ENCODE results near the gene PITX3. TPM values are rescaled to one million over a fixed set of nuclear protein-coding genes. Genes with fewer than 3 reads are reported as not detected.

Gene PITX3
- total RNA-seq, 4 donors from 2014 or later, result 0.30 TPM; not detected in 3

DNA sequence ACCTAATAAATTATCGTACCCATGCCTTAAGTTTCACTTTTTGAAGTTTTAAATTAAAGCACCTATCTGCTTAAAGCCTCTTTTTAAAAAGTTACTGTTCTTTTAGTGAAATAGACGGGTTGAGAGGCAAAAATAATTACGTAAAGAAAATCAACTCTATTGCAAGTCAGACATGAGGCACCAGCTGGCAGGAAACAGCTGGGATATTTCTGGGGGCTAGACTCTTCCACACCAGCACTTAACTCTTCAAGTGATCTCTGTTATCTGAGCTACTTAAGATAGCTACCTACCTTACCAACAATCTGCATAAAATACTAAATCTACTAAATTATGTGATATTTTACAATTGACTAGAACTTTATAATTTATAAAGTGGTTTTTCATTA lies 39.8 kb upstream of the PITX3 start:
- 7 to 8% methylated on average over 3 of the region's 3 CpGs for WGBS, 2 donors (ENCODE audit: low coverage in 1 of 2)
- peak overlapping the region in 3 of 4 donors; percentile 42 to 44 (median 42) for H3K27ac ChIP-seq
- no peaks in the 10 kb centered on the region for H3K9me3 ChIP-seq
- peaks cover 0 to 28% (median 8%) of the 10 kb centered on the region in 3 donors for H3K4me1 ChIP-seq
- peaks cover 0 to 12% of the 10 kb centered on the region in 2 donors for H3K36me3 ChIP-seq
- no peak for TF ChIP-seq POLR2AphosphoS5 (IDR thresholded peaks at IDR 0.05)
- TF ChIP-seq EP300 (IDR thresholded peaks at IDR 0.05), result no peak
- TF ChIP-seq, protein P1, sequence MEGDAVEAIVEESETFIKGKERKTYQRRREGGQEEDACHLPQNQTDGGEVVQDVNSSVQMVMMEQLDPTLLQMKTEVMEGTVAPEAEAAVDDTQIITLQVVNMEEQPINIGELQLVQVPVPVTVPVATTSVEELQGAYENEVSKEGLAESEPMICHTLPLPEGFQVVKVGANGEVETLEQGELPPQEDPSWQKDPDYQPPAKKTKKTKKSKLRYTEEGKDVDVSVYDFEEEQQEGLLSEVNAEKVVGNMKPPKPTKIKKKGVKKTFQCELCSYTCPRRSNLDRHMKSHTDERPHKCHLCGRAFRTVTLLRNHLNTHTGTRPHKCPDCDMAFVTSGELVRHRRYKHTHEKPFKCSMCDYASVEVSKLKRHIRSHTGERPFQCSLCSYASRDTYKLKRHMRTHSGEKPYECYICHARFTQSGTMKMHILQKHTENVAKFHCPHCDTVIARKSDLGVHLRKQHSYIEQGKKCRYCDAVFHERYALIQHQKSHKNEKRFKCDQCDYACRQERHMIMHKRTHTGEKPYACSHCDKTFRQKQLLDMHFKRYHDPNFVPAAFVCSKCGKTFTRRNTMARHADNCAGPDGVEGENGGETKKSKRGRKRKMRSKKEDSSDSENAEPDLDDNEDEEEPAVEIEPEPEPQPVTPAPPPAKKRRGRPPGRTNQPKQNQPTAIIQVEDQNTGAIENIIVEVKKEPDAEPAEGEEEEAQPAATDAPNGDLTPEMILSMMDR (IDR thresholded peaks at IDR 0.05), result no peak
- no peak for TF ChIP-seq POLR2A (IDR thresholded peaks at IDR 0.05)
- no peaks in the 10 kb centered on the region for H3K27me3 ChIP-seq
- peak overlapping the region in 1 of 2 donors; percentile 10 for H3K4me3 ChIP-seq
- ATAC-seq, result no peak

DNA sequence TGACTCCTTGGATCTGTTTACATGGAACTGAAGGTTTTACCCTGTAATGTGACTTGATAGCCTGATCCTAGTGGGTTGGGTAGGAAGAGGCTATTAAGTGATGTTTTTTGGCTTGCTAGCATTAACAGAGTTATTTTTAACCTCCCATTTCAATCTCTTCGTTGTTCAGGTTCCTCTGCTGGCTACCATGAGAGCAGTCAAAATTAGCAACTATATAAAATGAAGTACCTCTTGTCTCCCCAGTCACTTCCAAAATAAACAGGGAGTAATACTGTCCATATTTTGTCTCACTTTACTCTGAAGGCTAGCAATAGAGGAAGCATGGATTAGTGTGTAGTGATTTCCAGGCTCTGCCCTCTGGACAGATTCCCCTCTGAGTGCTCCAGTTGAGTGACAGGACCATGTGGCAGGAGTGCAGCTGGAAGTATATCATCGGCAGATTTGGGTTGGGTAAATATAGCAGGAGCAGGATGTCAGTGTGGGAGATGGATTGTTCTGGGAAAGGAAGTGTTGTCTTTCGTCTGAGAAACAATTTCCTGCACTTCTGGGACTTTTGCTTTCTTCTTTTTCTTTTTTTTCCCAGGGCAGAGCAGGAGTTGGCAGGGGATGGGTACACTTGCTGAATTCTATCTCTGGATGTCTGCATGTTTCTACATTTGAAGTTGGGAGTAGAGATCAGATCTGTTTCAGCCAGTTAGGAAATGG lies 39.2 kb upstream of the PITX3 start:
- Histone ChIP-seq H3K9me3 (no peaks in the 10 kb centered on the region), H3K36me3 (peaks cover 0 to 12% of the 10 kb centered on the region in 2 donors), H3K27ac (peak overlapping the region; percentile 42 to 44 (median 42)), H3K4me3 (peak overlapping the region in 1 of 2 donors; percentile 10), H3K4me1 (peaks cover 0 to 30% (median 8%) of the 10 kb centered on the region in 3 donors), H3K27me3 (no peaks in the 10 kb centered on the region)
- WGBS, 2 donors (ENCODE audit: low coverage in 1 of 2), result 0% methylated on average over 3 of the region's 3 CpGs
- TF ChIP-seq, protein P1 (IDR thresholded peaks at IDR 0.05), result no peak
- TF ChIP-seq POLR2AphosphoS5 (IDR thresholded peaks at IDR 0.05) (no peak), POLR2A (IDR thresholded peaks at IDR 0.05) (no peak), EP300 (IDR thresholded peaks at IDR 0.05) (no peak)
- ATAC-seq, result no peak

DNA sequence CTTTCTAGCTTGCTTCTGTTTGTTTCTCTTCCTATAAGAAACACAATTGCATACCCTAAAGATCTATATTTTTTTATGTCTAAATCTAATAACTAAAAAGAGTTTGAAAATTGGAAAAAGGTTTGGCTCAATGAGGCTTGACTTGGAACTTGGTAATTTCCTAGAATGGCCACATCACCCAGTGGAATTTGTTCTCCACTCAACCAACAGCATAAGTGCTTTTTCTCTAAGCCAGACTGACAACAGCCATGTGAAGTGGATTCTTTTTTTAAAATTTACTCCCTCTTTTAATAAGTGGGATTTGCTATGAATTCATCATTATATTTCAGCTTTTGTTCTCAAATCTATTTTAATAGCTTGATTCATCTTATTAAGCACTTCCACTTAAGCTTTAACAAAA lies 37.8 kb upstream of the PITX3 start:
- H3K4me3 ChIP-seq, result no peak overlapping the region
- no peak for ATAC-seq
- peaks cover 0 to 12% of the 10 kb centered on the region in 2 donors for H3K36me3 ChIP-seq
- TF ChIP-seq POLR2AphosphoS5 (IDR thresholded peaks at IDR 0.05), result no peak
- TF ChIP-seq, protein P1 (IDR thresholded peaks at IDR 0.05), result no peak
- no peak for TF ChIP-seq POLR2A (IDR thresholded peaks at IDR 0.05)
- TF ChIP-seq EP300 (IDR thresholded peaks at IDR 0.05), result no peak
- no peak overlapping the region for H3K27ac ChIP-seq
- H3K27me3 ChIP-seq, result no peaks in the 10 kb centered on the region
- peaks cover 0 to 42% (median 8%) of the 10 kb centered on the region in 3 donors for H3K4me1 ChIP-seq
- no peaks in the 10 kb centered on the region for H3K9me3 ChIP-seq

DNA sequence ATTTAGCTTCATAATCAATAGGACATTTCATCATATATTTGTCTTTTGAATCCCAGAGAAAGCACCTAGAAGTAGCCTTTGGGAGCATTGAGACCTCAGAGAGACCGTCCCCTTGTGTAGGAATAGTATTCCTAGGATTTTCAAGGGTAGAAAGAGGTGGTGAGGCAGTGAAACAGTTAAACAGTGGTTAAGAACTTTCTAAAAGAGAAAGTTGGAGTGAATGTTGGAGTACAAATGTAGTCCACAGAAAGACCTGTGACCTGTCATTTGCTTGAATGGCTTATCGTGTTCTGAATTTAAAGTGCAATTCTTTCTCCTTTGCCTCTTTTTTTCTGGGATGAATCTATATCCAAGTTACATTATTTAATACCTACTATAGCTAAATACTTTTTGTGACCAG lies 34.0 kb upstream of the PITX3 start:
- 62 to 70% methylated on average over 1 to 2 of the region's 2 CpGs for WGBS, 2 donors (ENCODE audit: low coverage in 1 of 2)
- Histone ChIP-seq H3K36me3 (peaks cover 0 to 12% of the 10 kb centered on the region in 2 donors), H3K4me1 (peaks cover 0 to 34% (median 4%) of the 10 kb centered on the region in 3 donors), H3K27me3 (no peaks in the 10 kb centered on the region), H3K9me3 (no peaks in the 10 kb centered on the region), H3K27ac (no peak overlapping the region), H3K4me3 (no peak overlapping the region)
- ATAC-seq, result no peak
- no peak for TF ChIP-seq POLR2A (IDR thresholded peaks at IDR 0.05)
- TF ChIP-seq EP300 (IDR thresholded peaks at IDR 0.05), result no peak
- no peak for TF ChIP-seq POLR2AphosphoS5 (IDR thresholded peaks at IDR 0.05)
- TF ChIP-seq, protein P1 (IDR thresholded peaks at IDR 0.05), result no peak

DNA sequence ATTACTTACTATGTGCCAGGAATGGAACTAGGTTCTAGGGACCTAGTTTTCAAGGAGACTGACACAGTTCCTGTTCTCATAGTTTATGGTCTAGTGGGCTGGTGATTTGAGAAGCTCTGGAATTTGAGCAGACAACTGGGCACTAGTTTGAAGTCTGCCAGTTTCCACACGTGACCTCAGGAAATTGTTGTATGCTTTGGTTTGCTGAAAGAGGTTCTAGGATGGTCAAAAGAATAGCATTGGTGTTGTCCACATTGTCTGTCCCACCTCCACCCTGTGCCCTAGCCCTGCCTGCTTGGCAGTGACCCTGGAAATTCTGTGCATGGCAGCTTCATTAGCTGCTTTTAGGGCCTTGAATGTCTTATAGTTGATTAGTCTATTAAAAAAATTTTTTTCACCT lies 32.8 kb upstream of the PITX3 start:
- ATAC-seq, result no peak
- TF ChIP-seq, protein P1 (IDR thresholded peaks at IDR 0.05), result no peak
- TF ChIP-seq POLR2A (IDR thresholded peaks at IDR 0.05) (no peak), POLR2AphosphoS5 (IDR thresholded peaks at IDR 0.05) (no peak), EP300 (IDR thresholded peaks at IDR 0.05) (no peak)
- no peak overlapping the region for H3K27ac ChIP-seq
- H3K36me3 ChIP-seq, result peaks cover 0 to 12% of the 10 kb centered on the region in 2 donors
- no peaks in the 10 kb centered on the region for H3K27me3 ChIP-seq
- peaks cover 0 to 30% (median 1%) of the 10 kb centered on the region in 3 donors for H3K4me1 ChIP-seq
- no peaks in the 10 kb centered on the region for H3K9me3 ChIP-seq
- 44% methylated on average over 1 of the region's 1 CpG; no CpG with 5 or more reads in 1 of the 2 donors for WGBS, 2 donors (ENCODE audit: low coverage in 1 of 2)
- no peak overlapping the region for H3K4me3 ChIP-seq

Data from gastroesophageal sphincter (tissue), 4 donors.